Stimulated activated CD8-positive, alpha-beta memory T cell treated with anti-CD3 and anti-CD28 coated beads, Interleukin-4, amount 100 ng/mL, for 24 hours (primary cell): ENCODE data around the gene WDR46.

Experiments
- DNase-seq: peaks from one replicate; pipeline ENCODE4 v3.0.0-alpha.2; 2020; ENCODE audit warnings: low read depth

Gene WDR46

GRCh38 chr6:33313709-33314514 is 24.9 kb upstream of the WDR46 start, which contains the start of gene TAPBP:
Gene TAPBP, minus strand, starts transcription at chr6:33314078. Its CDS starts 37 bp downstream, at chr6:33314041.
- peak; percentile 74 for DNase-seq

GRCh38 chr6:33313105-33313708 is 24.2 kb upstream of the WDR46 start:
- DNase-seq = peak; percentile 32

GRCh38 chr6:33312361-33313104 is 23.5 kb upstream of the WDR46 start:
- peak; percentile 66 for DNase-seq

- DNase-seq = no peak
Measured at GRCh38 chr6:33306356-33306755, 17.3 kb upstream of the WDR46 start.

GRCh38 chr6:33305052-33305451 is 16.0 kb upstream of the WDR46 start:
- no peak for DNase-seq

GRCh38 chr6:33304216-33304615 is 15.2 kb upstream of the WDR46 start:
- DNase-seq = no peak

GRCh38 chr6:33301877-33302276 is 12.8 kb upstream of the WDR46 start:
- no peak for DNase-seq

- peak; percentile 90 for DNase-seq
Measured at GRCh38 chr6:33299237-33299944, 10.4 kb upstream of the WDR46 start.

- DNase-seq = no peak
Measured at GRCh38 chr6:33298773-33299236, 9.8 kb upstream of the WDR46 start, which contains the start of gene RGL2. Gene RGL2, minus strand, starts transcription at chr6:33298942. Its CDS starts 332 bp downstream, at chr6:33298610.

- DNase-seq = no peak
Measured at GRCh38 chr6:33297956-33298772, 9.1 kb upstream of the WDR46 start.

GRCh38 chr6:33297406-33297955 is 8.4 kb upstream of the WDR46 start:
- no peak for DNase-seq

GRCh38 chr6:33296797-33297405 is 7.9 kb upstream of the WDR46 start:
- DNase-seq = no peak

- DNase-seq = no peak
Measured at GRCh38 chr6:33295621-33296369, 6.8 kb upstream of the WDR46 start.

- DNase-seq = no peak
Measured at GRCh38 chr6:33294086-33294823, 5.2 kb upstream of the WDR46 start.

GRCh38 chr6:33292996-33293682 is 4.1 kb upstream of the WDR46 start:
- no peak for DNase-seq

- DNase-seq = no peak
Measured at GRCh38 chr6:33290459-33290858, 1.4 kb upstream of the WDR46 start.

GRCh38 chr6:33289784-33290315 is 811 bp upstream of the WDR46 start:
- no peak for DNase-seq
